Measurements from ENCODE around the gene LPO. TPM values are rescaled to one million over a fixed set of nuclear protein-coding genes. Genes with fewer than 3 reads are reported as not detected.

The LPO gene
- total and polyA plus RNA-seq, 8 donors, result 0.10 TPM; not detected in 7

DNA sequence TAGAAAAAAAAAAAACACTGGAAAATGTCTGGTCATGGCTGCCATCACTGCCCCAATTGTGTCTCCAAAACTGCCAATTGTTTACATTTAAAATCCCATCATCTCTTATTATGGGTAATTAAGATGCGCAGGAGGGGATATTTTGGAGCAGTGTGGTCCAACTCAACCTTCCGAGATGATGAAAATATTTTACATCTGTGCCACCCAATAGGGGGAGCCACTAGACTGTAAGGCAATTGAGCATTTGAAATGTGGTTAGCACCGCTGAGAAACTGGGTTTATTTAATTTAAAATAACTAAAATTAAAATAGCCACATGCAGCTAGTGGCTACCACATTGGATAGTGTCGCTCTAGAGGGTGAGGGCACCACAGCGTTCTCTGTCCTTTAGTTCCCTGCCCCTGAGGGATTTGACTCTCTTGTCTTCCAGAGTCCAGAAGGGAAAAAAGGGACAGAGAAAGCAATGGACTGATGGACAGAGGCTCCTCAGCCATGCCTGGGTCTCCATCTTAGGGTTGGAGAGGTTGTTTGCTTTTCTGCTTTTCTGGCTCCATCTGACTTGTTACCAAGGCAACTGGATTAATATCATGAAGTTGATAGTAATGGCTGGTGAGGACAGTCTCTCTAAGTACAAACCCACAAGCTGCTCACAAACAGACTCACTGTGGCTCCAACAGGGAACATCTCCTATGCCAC is 38.9 kb downstream of the LPO start:
- WGBS, 5 donors, result 69 to 77% (median 72%) methylated on average over 5 of the region's 5 CpGs
- Histone ChIP-seq H3K36me3 (no peaks in the 10 kb centered on the region), H3K27ac (no peak overlapping the region), H3K9me3 (no peaks in the 10 kb centered on the region), H3K4me1 (peaks cover 7 to 16% (median 13%) of the 10 kb centered on the region in 4 donors), H3K4me3 (no peak overlapping the region), H3K27me3 (peaks cover 0 to 30% (median 7%) of the 10 kb centered on the region in 3 donors)
- TF ChIP-seq POLR2A (IDR thresholded peaks at IDR 0.05), result no peak
- TF ChIP-seq, protein P1, sequence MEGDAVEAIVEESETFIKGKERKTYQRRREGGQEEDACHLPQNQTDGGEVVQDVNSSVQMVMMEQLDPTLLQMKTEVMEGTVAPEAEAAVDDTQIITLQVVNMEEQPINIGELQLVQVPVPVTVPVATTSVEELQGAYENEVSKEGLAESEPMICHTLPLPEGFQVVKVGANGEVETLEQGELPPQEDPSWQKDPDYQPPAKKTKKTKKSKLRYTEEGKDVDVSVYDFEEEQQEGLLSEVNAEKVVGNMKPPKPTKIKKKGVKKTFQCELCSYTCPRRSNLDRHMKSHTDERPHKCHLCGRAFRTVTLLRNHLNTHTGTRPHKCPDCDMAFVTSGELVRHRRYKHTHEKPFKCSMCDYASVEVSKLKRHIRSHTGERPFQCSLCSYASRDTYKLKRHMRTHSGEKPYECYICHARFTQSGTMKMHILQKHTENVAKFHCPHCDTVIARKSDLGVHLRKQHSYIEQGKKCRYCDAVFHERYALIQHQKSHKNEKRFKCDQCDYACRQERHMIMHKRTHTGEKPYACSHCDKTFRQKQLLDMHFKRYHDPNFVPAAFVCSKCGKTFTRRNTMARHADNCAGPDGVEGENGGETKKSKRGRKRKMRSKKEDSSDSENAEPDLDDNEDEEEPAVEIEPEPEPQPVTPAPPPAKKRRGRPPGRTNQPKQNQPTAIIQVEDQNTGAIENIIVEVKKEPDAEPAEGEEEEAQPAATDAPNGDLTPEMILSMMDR (IDR thresholded peaks at IDR 0.05), result peak in 1 of 7 experiments; percentile 11
- intact Hi-C loops (cut with DNase I; ENCODE audit: low total_unique reads), result no loop called here
- DNase-seq, result no peak

DNA sequence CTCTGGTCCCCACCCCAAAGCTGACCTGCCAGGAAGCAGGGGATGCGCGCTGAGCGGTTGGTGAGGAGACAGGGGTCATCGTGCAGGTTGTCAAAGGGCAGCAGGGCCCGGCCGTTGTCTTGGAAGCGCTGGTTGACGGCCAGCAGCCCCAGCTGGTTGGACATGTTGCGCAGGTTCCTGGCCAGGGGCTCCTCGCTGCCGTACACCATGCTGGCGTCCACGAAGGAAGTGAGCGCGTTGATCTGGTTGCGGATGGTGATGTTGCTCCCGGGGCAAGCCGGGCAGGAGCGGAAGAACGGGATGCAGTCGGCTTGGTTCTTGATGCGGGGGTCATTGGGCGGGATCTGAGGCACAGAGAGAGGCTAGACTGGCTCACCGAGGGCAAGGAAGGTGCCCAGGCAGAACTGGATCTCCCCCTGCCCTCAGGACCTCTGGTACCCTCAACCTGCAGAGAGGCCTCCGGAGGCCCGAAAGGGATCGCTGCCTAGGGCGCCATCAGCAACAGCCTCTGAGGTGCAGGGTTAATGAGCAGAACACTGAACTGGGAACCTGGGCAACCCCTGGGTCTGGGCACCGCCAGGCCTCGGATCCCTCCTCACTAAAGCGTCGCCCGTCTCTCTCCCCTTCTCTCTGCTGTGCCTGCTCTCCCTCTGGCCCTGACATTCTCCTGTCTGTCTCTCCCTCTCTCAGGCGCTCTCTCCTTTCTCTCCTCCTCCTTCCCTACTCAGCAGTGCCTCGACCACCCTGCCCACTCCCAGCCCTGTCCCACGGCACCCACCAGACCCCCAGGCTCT is 39.6 kb downstream of the LPO start:
- peak overlapping the region in 1 of 5 donors; percentile 34 for H3K27ac ChIP-seq
- H3K9me3 ChIP-seq, result no peaks in the 10 kb centered on the region
- no peak for DNase-seq
- 83 to 89% (median 85%) methylated on average over 35 to 36 of the region's 36 CpGs for WGBS, 5 donors
- TF ChIP-seq, protein P1 (IDR thresholded peaks at IDR 0.05), result no peak
- TF ChIP-seq POLR2A (IDR thresholded peaks at IDR 0.05) (no peak), POLR2AphosphoS5 (IDR thresholded peaks at IDR 0.05) (no peak), EP300 (IDR thresholded peaks at IDR 0.05) (no peak)
- intact Hi-C loops (cut with DNase I; ENCODE audit: low total_unique reads), result no loop called here
- H3K4me3 ChIP-seq, result no peak overlapping the region
- peaks cover 7 to 16% (median 13%) of the 10 kb centered on the region in 4 donors for H3K4me1 ChIP-seq
- H3K36me3 ChIP-seq, result no peaks in the 10 kb centered on the region
- H3K27me3 ChIP-seq, result peaks cover 0 to 25% (median 7%) of the 10 kb centered on the region in 3 donors

DNA sequence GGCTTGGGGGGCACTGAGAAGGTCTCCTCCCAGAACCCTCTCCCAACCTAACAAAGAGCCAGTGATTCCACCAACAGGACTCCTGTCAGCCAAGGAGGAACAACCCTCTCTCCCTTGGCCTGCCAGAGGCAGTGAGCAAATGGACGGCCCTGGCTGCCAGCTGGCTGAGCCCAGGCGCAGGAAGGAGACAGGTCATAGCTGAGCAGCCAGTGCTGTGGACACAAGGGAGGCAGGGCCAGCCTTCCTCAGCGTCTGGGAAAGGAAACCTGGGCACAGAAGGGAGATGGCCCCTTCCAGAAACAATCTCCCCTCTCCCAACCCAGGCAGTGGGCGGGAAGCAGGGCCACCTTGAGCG is 40.3 kb downstream of the LPO start:
- Histone ChIP-seq H3K4me1 (peaks cover 7 to 16% (median 13%) of the 10 kb centered on the region in 4 donors), H3K27me3 (peaks cover 0 to 25% (median 7%) of the 10 kb centered on the region in 3 donors), H3K36me3 (no peaks in the 10 kb centered on the region), H3K27ac (peak overlapping the region in 1 of 5 donors; percentile 34), H3K4me3 (peak overlapping the region; percentile 10 to 39 (median 28)), H3K9me3 (no peaks in the 10 kb centered on the region)
- TF ChIP-seq, protein P1 (IDR thresholded peaks at IDR 0.05), result no peak
- TF ChIP-seq POLR2A (IDR thresholded peaks at IDR 0.05) (no peak), EP300 (IDR thresholded peaks at IDR 0.05) (no peak), POLR2AphosphoS5 (IDR thresholded peaks at IDR 0.05) (no peak)
- no peak for DNase-seq
- intact Hi-C loops (cut with DNase I; ENCODE audit: low total_unique reads), result no loop called here
- 15 to 44% (median 17%) methylated on average over 1 to 5 of the region's 5 CpGs for WGBS, 5 donors

DNA sequence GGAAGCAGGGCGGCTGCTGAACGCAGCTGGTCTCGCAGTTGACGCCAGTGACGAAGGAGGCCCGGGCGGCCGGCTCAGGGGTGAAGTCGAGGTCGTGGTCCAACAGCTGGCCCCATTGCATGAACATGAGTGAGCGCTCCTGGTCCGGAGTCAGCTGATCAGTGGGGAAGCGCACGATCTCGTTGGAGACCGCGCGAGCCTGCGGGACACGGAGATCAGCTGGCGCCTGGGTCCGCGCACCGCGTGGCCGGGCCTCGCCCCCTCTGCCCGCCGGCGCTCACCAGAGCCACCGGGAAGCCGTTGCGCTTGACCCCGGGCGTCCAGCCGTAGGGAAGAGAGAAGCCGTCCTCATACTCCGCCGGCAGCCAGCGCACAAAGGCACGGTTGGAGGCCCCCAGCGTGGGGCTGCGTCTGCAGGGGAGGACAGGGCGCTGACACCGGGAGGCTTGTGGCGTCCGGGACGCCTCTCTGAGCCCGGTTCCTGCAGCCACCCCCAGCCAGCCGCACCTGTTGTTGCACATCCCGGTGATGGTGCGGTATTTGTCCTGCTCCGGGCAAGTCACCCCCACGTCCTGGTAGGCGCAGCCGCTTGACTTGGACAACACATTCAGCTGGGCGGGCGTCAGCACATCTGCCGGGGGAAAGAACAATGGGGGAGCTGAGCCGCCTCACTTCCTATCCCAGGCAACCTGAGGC is 40.8 kb downstream of the LPO start:
- TF ChIP-seq, protein P1 (IDR thresholded peaks at IDR 0.05), result no peak
- no peak for TF ChIP-seq POLR2A (IDR thresholded peaks at IDR 0.05)
- TF ChIP-seq POLR2AphosphoS5 (IDR thresholded peaks at IDR 0.05), result no peak
- TF ChIP-seq EP300 (IDR thresholded peaks at IDR 0.05), result no peak

More for the DNA sequence above, 40.8 kb downstream of the LPO start:
- intact Hi-C loops (cut with DNase I; ENCODE audit: low total_unique reads), result no loop called here
- Histone ChIP-seq H3K4me1 (peaks cover 7 to 16% (median 13%) of the 10 kb centered on the region in 4 donors), H3K27ac (peak overlapping the region in 1 of 5 donors; percentile 34), H3K36me3 (no peaks in the 10 kb centered on the region), H3K27me3 (peaks cover 0 to 29% (median 7%) of the 10 kb centered on the region in 3 donors), H3K9me3 (no peaks in the 10 kb centered on the region), H3K4me3 (peak overlapping the region; percentile 10 to 39 (median 28))
- DNase-seq, result peak in 1 of 2 donors; percentile 81
- 12 to 32% (median 22%) methylated on average over 47 to 60 of the region's 60 CpGs for WGBS, 5 donors
